Neural cell (in vitro differentiated cells): ENCODE measurements around the gene MEA1.

ENCODE experiments used
- CTCF ChIP-seq: fragments of 450-650 bp; IDR thresholded peaks from 2 replicates; pipeline ENCODE4 v1.5.1; 2014; ENCODE audit warnings: antibody characterized with exemption, mild to moderate bottlenecking, moderate library complexity; ENCODE audit not compliant: poor library complexity, severe bottlenecking
- EP300 ChIP-seq: fragments of 450-650 bp; conservative IDR thresholded peaks from 2 replicates; pipeline ENCODE4 v1.6.1; 2014; ENCODE audit warnings: antibody characterized with exemption, mild to moderate bottlenecking, moderate library complexity; ENCODE audit not compliant: poor library complexity, severe bottlenecking
- POLR2AphosphoS5 ChIP-seq: IDR thresholded peaks from 2 replicates; pipeline ENCODE4 v1.6.1; 2012
- TAF1 ChIP-seq: IDR thresholded peaks from 2 replicates; pipeline ENCODE4 v1.6.1; 2012; ENCODE audit warnings: low read depth

- TF ChIP-seq CTCF = no peak
- TF ChIP-seq TAF1 = no peak
- TF ChIP-seq EP300 = no peak
- no peak for TF ChIP-seq POLR2AphosphoS5
Observed at GRCh38 chr6:43052225-43052841, 38.6 kb upstream of the MEA1 start.
